HT-29 (cell line): ENCODE results near the gene TTYH1. TPM values are rescaled to one million over a fixed set of nuclear protein-coding genes. Genes with fewer than 3 reads are reported as not detected.

ENCODE experiments used
- DNase-seq: peaks from one replicate; pipeline ENCODE4 v3.0.0-alpha.2; 2015; ENCODE audit warnings: low spot score
- total RNA-seq: library from RNA; depleted of rRNA; stranded (reverse); fragments of >200 nt; shearing (Covaris generic); gene quantifications from 2 replicates; pipeline ENCODE4 v1.2.3, GENCODE V29; 2014

Gene TTYH1
- total RNA-seq, 1 experiment from 2014 or later, result not detected

DNA sequence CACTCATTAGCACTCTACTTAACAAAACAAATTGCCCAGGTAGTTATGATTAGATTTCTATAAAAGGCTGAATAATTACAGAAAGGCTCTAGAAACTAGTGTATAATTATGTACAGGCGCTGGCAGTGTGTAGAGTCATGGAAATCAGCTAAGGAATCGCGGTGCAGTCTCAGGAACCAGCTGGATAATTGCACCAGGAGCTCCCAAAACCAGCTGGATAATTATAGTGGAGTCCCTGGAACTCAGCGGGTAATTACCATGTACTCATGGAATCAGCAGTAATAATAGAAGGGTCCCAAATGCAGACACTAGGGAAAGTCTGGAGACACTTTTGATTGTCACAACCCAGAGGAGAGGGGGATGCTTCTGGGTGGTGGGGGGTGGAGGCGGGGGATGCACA, 23.2 kb upstream of the TTYH1 start:
- no peak for DNase-seq

DNA sequence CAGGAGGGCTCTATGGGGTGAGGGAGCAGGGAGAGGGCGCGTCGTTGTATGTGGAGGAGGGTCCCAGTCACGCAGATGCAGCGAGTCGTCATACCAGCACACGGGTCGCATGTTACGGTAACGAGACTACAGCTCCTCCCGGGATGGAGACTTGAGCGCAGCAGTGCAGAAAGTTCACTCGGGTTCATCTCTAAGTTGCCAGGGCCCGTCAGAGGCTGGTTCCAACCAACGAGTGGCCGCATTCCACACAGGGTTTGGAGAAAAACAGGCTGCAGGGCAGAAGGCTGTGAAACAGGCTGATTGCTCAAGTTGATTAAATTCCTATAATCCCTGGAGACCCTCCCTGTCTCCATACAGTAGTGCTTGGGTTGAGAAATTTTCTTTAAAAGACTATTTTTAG, 21.9 kb upstream of the TTYH1 start:
- no peak for DNase-seq

DNA sequence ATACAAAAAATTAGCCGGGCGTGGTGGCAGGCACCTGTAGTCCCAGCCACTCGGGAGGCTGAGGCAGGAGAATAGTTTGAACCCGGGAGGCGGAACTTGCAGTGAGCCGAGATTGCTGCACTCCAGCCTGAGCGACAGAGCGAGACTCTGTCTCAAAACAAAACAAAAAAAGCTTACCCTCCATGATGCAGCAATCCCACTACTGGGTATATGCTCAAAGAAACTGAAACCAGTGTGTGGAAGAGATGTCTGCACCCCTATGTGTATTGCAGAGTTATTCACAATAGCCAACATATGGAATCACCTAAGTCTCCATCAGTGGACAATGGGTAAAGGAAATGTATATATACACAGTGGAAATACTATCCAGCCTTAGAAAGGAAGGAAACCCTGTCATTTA, 19.6 kb upstream of the TTYH1 start:
- no peak for DNase-seq

DNA sequence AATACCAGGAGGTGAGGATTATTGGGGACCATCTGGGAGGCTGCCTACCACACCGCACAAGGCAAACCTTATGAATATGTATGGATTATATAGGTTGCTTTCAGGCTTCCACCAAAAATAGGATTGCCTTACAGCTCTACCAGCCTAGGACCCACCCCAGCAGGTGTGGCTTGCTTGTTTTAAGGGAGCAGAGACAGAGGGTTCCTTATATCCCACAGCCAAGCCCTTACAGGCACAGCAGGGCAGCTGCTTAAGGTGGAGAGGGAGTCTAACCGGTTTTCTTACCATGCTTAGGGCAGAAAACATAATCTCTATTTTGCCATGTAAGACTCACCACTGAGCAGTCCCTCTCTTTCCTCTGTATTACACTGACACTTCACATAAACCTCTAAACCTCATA, 16.1 kb upstream of the TTYH1 start:
- DNase-seq, result peak; percentile 56

DNA sequence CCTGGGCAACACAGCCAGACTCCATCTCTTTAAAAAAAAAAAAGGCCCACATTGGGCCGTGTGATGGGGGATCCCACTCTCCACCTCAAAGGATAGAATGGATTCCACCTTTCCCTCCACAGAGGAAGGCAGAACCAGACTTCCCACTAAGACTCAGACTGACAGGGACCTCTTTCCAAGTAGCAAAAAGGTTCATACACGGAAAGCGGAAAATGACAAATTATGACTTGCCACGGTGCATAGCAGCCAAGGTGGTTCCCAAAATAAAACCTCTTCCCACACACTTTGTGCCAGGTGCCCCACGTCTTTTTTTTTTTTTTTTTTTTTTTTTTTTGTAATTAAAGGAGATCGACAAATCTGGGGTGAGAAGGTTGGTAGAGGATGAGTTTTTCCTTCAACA, 14.4 kb upstream of the TTYH1 start:
- no peak for DNase-seq

DNA sequence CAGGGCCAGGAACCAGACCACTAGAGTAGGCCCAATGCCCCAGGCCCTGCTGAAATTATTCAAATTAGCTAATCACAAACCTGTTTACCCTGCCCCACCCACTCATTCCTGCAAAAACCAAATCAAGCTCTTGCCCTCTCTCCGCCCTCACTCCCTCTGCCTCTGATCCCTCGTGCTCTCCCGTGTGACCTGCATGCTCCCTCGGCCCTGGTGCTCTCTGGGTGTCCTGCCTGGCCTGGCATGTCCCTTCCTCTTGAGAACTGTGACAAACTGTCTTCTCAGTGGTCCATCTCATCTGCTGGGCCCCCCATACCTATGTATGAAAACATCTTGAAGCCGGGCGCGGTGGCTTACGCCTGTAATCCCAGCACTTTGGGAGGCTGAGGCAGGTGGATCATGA, 12.2 kb upstream of the TTYH1 start:
- DNase-seq, result no peak

DNA sequence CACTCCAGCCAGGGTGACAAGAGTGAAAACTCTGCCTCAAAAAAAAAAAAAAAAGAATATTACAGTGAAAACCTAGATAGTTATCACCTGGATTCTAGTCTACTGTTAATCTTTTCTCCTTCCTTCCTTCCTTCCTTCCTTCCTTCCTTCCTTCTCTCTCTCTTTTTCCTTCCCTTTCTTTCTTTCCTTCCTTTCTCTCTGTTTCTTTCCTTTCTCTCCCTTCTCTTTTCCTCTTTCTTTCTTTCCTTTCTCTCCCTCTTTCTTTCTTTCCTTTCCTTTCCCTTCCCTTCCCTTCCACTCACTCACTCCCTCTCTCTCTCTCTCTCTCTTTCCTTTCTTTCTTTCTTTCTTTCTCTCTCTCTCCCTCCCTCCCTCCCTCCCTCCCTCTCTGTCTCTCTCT, 9.6 kb upstream of the TTYH1 start:
- DNase-seq, result no peak

DNA sequence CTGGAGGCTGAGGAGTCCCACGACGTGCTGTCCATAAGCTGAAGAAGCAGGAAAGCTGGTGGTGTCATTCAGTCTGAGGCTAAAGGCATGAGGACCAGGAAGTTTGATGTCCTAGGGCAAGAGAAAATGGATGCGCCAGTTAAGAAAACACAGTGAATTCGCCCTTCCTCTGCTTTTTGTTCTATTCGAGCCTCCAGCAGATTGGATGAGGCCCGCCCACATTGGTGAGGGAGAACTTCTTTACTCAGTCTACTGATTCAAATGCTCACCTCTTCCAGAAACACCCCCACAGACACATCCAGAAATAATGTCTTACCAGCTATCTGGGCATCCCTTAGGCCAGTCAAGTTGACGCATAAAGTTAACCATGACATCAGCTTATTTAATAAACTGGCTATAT, 7.5 kb upstream of the TTYH1 start:
- no peak for DNase-seq

DNA sequence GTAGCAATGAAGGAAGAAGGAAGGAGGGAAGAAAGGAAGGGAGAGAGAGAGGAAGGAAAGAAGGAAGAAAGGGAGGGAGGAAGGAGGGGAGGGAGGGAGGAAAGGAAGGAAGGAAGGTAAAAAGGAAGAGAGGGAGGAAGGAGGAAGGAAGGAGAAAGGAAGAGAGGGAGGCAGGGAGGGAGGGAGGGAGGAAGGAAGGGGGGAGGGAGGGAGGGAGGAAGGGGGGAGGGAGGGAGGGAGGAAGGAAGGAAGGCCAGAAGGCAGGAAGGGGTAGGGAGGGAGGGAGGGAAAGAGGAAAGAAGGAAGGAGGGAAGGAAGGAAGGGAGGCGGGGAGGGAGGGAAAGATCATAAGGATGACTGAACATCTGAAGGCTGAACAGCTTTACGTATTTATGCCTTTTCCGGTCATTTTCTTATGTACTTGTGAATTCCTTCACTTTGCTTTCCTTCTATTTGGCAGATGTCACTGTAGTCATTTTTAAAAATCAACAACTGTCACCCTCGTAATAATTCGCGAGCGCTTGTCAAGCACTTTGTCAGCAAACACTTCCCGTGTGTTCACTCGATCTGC, 6.7 kb upstream of the TTYH1 start:
- DNase-seq, result no peak

DNA sequence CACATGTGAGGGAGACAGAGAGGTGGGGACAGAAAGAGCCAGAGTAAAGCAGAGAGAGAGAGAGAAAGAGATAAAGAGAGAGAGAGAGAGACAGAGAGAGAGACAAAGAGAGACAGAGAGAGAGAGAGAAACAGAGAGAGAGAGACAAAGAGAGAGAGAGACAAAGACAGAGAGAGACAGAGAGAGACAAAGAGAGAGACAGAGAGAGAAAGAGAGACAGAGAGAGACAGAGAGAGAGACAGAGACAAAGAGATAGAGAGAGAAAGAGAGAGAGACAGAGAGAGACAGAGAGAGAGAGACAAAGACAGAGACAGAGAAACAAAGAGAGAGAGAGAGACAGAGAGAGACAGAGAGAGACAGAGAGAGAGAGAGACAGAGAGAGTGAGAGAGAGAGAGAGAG, 4.2 kb upstream of the TTYH1 start:
- no peak for DNase-seq

DNA sequence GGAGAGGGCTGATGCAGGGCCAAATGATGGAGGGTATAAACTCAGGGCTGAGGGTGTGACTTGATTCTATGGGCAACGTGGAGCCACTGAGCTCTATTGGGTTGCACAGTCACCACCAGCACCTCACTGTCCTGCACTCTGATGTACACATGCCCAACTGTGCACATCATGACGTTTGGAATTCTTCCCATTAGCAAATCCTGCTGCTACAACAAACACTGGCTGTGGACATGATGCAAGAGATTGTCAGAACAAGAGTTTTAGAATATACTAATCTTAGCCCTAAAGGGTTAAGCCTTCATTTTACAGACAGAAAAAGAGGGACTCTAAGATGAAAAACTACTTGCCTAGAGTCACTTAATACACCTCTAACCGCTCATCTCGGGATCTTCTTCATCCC, 2.4 kb upstream of the TTYH1 start:
- DNase-seq, result no peak

DNA sequence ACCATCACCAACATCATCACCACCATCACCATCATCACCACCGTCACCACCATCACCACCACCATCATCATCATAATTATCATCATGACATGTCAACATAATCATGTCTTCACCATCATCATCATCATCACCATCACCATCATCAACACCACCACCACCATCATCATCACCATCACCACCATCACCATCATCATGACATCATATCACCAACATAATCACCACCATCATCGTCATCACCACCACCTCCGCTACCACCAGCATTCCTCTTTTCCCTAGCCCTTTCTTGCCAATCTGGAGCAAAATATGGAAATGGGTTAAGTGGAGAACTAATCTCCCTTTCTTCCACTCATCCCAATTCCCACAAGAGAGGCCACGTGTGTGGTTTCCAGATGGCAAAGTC, 1.1 kb upstream of the TTYH1 start:
- DNase-seq, result no peak

DNA sequence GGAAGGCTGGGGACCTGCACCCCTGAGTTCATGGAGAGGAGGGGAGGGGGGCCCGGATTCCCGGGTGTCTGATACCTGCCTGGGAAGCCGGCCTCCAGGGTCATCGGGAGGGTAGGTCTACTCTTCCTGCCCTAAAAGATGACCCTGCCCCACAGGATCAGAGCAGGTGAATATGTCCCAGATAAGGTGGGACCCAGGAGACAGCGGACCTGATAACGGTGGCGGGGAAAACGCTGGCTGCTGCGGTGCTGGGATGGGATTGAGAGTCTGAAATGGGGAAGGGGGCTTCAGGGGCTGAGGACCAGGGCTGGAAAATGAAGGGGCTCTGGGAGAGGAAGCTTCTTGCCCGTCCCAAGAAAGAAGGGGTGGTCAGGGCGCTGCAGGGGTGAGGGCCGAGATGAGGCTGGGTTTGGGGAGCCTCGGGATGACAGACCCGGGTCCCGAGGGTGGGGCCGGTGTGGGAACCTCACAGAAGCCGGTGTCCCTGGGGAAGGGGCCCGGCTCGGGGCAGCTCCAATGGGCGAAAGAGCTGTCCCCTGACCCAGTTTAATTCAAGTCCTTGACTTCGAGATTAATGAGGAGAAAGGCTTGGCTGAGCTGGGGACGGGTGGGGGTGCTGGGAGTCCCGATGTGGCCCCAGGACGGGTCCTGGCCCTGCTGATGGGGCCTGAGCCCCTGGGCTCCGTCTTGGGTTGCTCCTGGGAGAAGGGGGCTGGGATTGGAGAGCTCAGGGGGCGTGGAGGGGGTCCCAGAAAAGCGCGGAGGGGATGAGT, 823 bp downstream of the TTYH1 start:
- no peak for DNase-seq

DNA sequence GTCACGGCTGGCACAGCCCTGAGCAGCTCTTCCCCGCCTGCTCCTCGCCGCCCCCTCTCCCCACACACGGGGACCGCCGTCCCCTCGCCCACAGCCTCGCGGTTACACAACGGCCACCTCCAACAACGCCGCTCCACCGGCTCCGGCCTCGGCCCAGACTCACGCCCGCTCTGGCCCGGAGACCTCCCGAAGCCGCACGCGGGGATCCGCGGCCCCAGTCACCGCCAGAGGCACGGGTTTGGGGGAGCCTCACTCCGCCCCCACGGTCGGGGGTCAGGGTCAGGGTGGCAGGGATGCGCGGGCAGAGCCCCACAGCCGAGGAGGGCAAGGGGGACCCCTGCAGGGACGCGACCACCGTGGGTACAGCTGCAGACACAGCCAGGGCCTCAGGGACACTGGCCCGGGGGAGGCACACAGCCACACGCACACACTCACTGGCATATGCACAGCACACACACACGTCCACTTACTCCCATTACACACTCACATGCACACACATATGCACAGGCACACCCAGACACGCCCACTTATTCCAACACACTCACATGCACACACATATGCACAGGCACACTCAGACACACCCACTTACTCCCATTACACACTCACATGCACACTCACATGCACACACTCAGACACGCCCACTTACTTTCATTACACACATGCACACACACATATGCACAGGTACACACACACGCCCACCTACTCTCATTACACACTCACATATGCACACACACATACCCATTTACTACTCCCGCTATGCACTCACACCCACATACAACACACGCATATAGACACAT, 1.6 kb downstream of the TTYH1 start:
- no peak for DNase-seq

DNA sequence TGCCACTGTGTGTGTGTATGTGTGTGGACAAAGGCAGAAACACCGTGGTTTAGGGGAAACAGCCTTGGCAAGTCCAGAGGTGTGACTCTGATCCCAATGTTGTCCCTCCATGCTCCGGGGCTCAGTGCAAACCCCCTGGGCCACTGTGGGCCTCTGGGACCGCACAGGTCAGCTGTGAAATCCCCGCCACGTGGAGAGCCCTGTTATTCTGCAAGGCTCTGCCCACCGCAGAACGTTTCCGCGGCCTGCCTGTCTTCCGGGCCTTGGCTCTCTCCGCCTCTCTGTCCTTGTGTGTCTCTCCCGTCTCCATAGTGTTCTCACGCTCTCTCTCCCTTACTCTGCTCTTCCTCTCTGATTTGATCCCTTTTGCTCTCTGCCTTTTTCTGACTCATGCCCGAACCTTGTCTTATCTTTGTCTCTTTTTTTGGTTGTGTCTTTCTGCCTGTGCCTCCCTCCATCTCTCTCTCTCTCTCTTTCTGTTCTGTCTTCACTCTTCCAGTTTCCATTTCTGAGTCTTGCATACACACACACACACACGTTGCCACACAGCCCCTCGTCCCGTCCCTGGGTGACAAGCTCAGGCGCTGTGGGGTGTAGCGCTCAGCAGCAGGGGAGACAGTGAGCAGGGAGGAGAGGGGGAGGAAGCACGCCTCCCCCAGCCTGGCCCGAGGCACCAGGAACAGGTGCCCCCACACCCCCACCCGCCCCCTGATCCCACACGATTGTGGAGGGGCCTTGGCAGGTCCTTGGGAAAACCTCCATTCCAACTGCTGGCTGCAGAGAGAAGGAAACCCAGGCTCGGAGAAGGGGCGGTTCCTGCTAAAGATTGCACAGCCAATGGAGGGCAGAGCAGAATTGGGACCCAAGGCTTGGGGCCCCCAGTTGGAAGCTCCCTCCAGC, 3.0 kb downstream of the TTYH1 start:
- DNase-seq, result no peak

DNA sequence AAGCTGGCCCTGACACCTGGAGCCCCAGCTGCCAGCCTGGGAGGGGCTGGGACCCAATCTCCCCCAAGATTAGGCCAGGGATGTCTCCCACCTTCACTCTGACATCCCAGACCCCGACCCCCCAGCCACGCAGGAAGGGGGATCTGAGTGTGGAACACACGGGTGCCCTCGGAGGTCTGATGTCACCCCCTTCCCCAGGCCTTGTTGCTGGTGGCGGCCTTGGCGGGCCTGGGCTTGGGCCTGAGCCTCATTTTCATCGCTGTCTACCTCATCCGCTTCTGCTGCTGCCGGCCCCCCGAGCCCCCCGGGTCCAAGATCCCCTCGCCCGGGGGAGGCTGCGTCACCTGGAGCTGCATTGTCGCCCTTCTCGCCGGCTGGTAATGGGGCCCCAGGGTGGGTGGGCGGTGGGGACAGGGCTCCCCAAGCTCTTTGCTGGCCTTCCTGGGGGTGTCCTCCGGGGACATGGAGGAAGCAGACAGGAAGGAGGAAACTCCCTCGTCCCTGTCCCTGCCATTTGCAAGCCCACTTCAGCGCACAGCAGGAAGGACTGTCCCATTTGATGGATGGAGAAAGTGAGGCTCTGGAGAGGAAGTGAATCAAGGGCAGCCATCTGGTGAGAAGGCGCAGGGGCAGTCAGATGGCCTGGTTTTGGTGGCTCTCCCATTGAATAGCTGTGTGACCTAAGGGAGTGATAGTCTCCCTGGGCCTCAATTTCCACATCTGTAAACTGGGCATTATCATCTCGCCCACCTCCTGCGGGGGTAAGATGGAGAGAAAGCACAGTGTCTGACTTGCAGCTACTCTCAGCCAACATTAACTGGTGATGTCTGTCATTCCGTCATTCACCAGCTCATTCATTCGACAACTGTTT, 3.9 kb downstream of the TTYH1 start:
- DNase-seq, result no peak

DNA sequence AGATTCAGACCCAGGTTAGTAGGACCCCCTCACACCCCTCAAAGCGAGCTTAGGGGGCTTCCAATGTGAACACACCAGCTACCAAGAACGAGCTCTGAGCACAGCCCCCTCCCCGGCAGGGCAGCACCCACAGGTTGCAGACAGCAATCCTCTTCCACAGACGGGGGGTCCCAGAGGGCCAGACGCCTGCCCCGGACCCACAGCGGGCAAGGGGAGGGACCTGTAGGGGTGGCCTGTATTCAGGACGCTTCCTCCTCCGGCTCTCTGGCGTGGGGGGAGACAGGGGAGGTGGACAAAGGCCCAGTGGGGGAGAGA, 4.8 kb downstream of the TTYH1 start:
- DNase-seq, result no peak

DNA sequence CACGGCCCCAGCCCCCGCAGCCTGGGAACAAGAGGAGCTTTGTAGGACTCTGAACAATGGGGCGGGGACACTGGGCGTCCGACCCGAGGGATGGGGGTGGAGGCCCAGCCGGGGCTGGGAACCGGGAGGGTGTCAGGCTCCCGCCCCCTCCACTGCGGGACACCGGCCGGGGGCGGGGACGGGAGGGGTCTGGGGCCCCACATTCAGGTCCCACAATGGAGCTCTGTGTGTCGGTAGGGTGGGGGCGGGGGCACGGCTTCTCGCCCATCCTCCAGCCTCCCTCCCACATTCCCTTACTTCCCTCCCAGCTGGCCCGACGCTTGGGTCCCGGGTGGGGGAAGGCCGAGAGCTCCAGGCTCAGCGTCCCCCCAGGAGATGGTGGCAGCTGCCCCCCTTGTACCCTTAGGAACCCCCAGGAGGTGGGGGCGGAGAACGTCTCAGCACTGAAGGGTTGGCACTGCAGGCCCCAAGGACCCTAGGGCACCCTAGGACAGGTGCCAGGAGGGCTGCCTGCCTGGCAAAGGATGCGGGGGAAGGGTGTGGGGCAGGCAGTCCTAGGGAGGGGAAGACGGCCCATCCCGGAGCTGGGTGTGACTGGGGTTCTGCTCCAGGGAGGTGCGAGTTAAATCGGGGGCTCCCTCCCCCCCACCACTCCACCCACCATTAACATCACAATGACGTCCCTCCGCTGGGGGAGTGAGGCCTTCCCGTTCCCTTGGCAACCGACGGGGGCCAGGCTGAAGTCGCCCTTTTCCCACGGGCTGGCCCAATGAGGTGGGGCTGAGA, 5.3 kb downstream of the TTYH1 start:
- DNase-seq, result no peak

DNA sequence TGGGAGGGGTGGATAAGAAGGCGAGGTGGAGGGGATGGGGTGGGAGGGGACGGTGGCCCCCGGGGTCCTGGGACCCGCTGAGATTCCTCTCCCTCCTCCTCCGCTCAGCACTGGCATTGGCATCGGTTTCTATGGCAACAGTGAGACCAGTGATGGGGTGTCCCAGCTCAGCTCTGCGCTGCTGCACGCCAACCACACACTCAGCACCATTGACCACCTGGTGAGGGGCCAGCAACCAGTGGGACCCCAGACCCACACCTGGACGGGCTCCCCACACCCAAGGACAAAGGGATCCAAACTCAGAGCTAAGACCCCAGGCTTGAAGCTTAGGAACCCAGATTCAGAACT, 5.9 kb downstream of the TTYH1 start:
- DNase-seq, result no peak

DNA sequence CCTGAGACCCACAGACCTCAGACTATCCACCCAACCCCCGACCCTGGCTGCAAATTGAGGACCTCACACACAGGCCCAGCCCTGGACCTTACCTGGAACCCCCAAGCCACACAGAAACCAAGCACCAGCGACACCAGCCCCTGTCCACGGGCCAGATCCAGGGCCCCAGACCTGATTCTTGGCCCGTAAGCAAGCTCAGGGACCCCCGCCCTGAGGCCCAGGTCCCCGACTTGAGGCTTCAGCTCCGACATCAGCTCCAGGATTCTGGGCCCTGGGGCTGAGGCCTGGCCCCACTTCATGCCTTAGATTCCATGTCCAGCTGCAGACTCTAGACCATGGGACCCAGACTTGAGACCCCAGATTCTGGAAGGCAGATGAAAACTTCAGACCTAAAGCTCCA, 6.3 kb downstream of the TTYH1 start:
- DNase-seq, result no peak
